ENCODE data around the gene PARD6A. TPM values are rescaled to one million over a fixed set of nuclear protein-coding genes. Genes with fewer than 3 reads are reported as not detected.

Gene PARD6A
- total and polyA plus RNA-seq, 2 of the 13 experiments (the other 11 are each of a cell fraction or from before 2014, with no cell fraction given): 3.5 to 4.3 TPM

GRCh38 chr16:67667817-67668494, 7.2 kb downstream of the PARD6A start (continued):
- TF ChIP-seq NPAS2 (CRISPR knock-in tag; IDR thresholded peaks at IDR 0.05; ENCODE audit: borderline replicate concordance) (no peak), ZNF800 (CRISPR knock-in tag; IDR thresholded peaks at IDR 0.05) (peak; percentile 94), SP2 (CRISPR knock-in tag; IDR thresholded peaks at IDR 0.05) (no peak), CSRNP1 (CRISPR knock-in tag; IDR thresholded peaks at IDR 0.05) (0 out of 2 replicates have a peak, but pooled peaks have one; percentile 21), CSRNP2 (CRISPR knock-in tag; conservative IDR thresholded peaks at IDR 0.05; ENCODE audit: low read depth) (no peak), AFF4 (CRISPR knock-in tag; IDR thresholded peaks at IDR 0.05) (no peak), TARDBP (CRISPR knock-in tag; IDR thresholded peaks at IDR 0.05) (peak; percentile 82), KMT2A (CRISPR knock-in tag; IDR thresholded peaks at IDR 0.05) (peak; percentile 24), ZNF746 (CRISPR knock-in tag; IDR thresholded peaks at IDR 0.05) (no peak), ZNF687 (CRISPR knock-in tag; IDR thresholded peaks at IDR 0.05) (peak; percentile 88), ZNF773 (CRISPR knock-in tag; IDR thresholded peaks at IDR 0.05; ENCODE audit: borderline replicate concordance) (no peak), ZNF10 (CRISPR knock-in tag; IDR thresholded peaks at IDR 0.05; ENCODE audit: borderline replicate concordance, low read depth) (no peak), HINFP (CRISPR knock-in tag; IDR thresholded peaks at IDR 0.05; ENCODE audit: low read depth) (peak; percentile 60; the same call in 1 of the 2 replicates)

All from HepG2 (cell line).